Neural cell (in vitro differentiated cells): ENCODE measurements around the gene FBXO36. TPM values are rescaled to one million over a fixed set of nuclear protein-coding genes. Genes with fewer than 3 reads are reported as not detected.

Experiments
- H2AFZ ChIP-seq: fragments of 200-600, 300-800 bp; sonication (generic), shearing (Covaris generic); 2 replicates; pipeline ENCODE4 v1.6.0; 2014; ENCODE audit warnings: low read depth, mild to moderate bottlenecking, antibody characterized with exemption, low read length, moderate library complexity
- H3F3A ChIP-seq: fragments of 200-600 bp; shearing (Covaris generic); 2 replicates; pipeline ENCODE4 v1.6.1; 2016; ENCODE audit warnings: mild to moderate bottlenecking, moderate library complexity, mixed read lengths, antibody characterized with exemption, low read length; ENCODE audit not compliant: insufficient read depth, poor library complexity, severe bottlenecking
- H3K27ac ChIP-seq: fragments of 200-600, 300-800 bp; sonication (generic), shearing (Covaris generic); 2 replicates; pipeline ENCODE4 v1.5.1; 2014; ENCODE audit warnings: mild to moderate bottlenecking, low read length, moderate library complexity
- H3K27me3 ChIP-seq: fragments of 300-800, 200-600 bp; sonication (generic), shearing (Covaris generic); 2 replicates; pipeline ENCODE4 v1.6.0; 2014; ENCODE audit warnings: mild to moderate bottlenecking, low read depth, low read length, moderate library complexity; ENCODE audit not compliant: insufficient read depth
- H3K36me3 ChIP-seq: fragments of 300-800, 200-600 bp; sonication (generic), shearing (Covaris generic); 2 replicates; pipeline ENCODE4 v1.5.1; 2014; ENCODE audit warnings: mild to moderate bottlenecking, antibody characterized with exemption, low read length, moderate library complexity; ENCODE audit not compliant: insufficient read depth
- H3K4me2 ChIP-seq: fragments of 300-800, 200-600 bp; sonication (generic), shearing (Covaris generic); 2 replicates; pipeline ENCODE4 v1.6.0; 2014; ENCODE audit warnings: mild to moderate bottlenecking, low read length
- H3K4me3 ChIP-seq: fragments of 300-800, 200-600 bp; sonication (generic), shearing (Covaris generic); 2 replicates; pipeline ENCODE4 v1.5.1; 2014; ENCODE audit warnings: mild to moderate bottlenecking, low read length, moderate library complexity
- H3K79me2 ChIP-seq: fragments of 200-600 bp; shearing (Covaris generic); replicated peaks from 2 replicates; pipeline ENCODE4 v1.6.0; 2014; ENCODE audit warnings: mild to moderate bottlenecking, low read length, moderate library complexity; ENCODE audit not compliant: insufficient read depth
- H3K9ac ChIP-seq: fragments of 300-800, 200-600 bp; sonication (generic), shearing (Covaris generic); 2 replicates; pipeline ENCODE4 v1.6.1; 2016; ENCODE audit warnings: mild to moderate bottlenecking, low read length, mixed read lengths
- H3K9me2 ChIP-seq: fragments of 200-600 bp; shearing (Covaris generic); 2 replicates; pipeline ENCODE4 v1.6.1; 2016; ENCODE audit warnings: mild to moderate bottlenecking, low read length, mixed read lengths; ENCODE audit not compliant: insufficient read depth
- H3K9me3 ChIP-seq: fragments of 200-600, 300-800 bp; sonication (generic), shearing (Covaris generic); 2 replicates; pipeline ENCODE4 v1.6.1; 2016; ENCODE audit warnings: mild to moderate bottlenecking, mixed run types, low read length, moderate library complexity, mixed read lengths
- H4K20me1 ChIP-seq: fragments of 200-600 bp; shearing (Covaris generic); 2 replicates; pipeline ENCODE4 v1.6.1; 2016; ENCODE audit warnings: mild to moderate bottlenecking, mixed run types; ENCODE audit not compliant: insufficient read depth
- CTCF ChIP-seq: fragments of 450-650 bp; IDR thresholded peaks from 2 replicates; pipeline ENCODE4 v1.5.1; 2014; ENCODE audit warnings: antibody characterized with exemption, mild to moderate bottlenecking, moderate library complexity; ENCODE audit not compliant: poor library complexity, severe bottlenecking
- EP300 ChIP-seq: fragments of 450-650 bp; conservative IDR thresholded peaks from 2 replicates; pipeline ENCODE4 v1.6.1; 2014; ENCODE audit warnings: antibody characterized with exemption, mild to moderate bottlenecking, moderate library complexity; ENCODE audit not compliant: poor library complexity, severe bottlenecking
- EZH2 ChIP-seq: fragments of 200-600, 300-800 bp; shearing (Covaris generic), sonication (generic); IDR thresholded peaks from 2 replicates; pipeline ENCODE4 v1.6.1; 2014; ENCODE audit warnings: antibody characterized with exemption, low read length, borderline replicate concordance, mild to moderate bottlenecking; ENCODE audit not compliant: insufficient read depth, poor library complexity, severe bottlenecking
- MXI1 ChIP-seq: fragments of 450-650 bp; conservative IDR thresholded peaks from 2 replicates; pipeline ENCODE4 v1.6.1; 2014; ENCODE audit warnings: antibody characterized with exemption, mild to moderate bottlenecking; ENCODE audit not compliant: poor library complexity, severe bottlenecking
- POLR2AphosphoS5 ChIP-seq: IDR thresholded peaks from 2 replicates; pipeline ENCODE4 v1.6.1; 2012
- RAD21 ChIP-seq: fragments of 450-650 bp; conservative IDR thresholded peaks from 2 replicates; pipeline ENCODE4 v1.6.1; 2014; ENCODE audit warnings: antibody characterized with exemption, mild to moderate bottlenecking, moderate library complexity
- REST ChIP-seq: IDR thresholded peaks from 2 replicates; pipeline ENCODE4 v1.6.1; 2012; ENCODE audit warnings: borderline replicate concordance
- SMC3 ChIP-seq: fragments of 450-650 bp; conservative IDR thresholded peaks from 2 replicates; pipeline ENCODE4 v1.6.1; 2014; ENCODE audit warnings: antibody characterized with exemption, mild to moderate bottlenecking, moderate library complexity; ENCODE audit not compliant: poor library complexity
- TAF1 ChIP-seq: IDR thresholded peaks from 2 replicates; pipeline ENCODE4 v1.6.1; 2012; ENCODE audit warnings: low read depth
- polyA minus RNA-seq: library from RNA; depleted of rRNA, polyadenylated mRNA; stranded (reverse); fragments of >200 nt; gene quantifications from 2 replicates; pipeline ENCODE4 v1.2.3, GENCODE V29; 2014
- polyA plus RNA-seq: library from polyadenylated mRNA; depleted of rRNA; stranded (reverse); fragments of >200 nt; gene quantifications from 2 replicates; pipeline ENCODE4 v1.2.3, GENCODE V29; 2014

Gene FBXO36
- 5.4 and 6.3 TPM in 2 replicates for polyA plus RNA-seq
- 10.2 and 11.2 TPM in 2 replicates for polyA minus RNA-seq

DNA sequence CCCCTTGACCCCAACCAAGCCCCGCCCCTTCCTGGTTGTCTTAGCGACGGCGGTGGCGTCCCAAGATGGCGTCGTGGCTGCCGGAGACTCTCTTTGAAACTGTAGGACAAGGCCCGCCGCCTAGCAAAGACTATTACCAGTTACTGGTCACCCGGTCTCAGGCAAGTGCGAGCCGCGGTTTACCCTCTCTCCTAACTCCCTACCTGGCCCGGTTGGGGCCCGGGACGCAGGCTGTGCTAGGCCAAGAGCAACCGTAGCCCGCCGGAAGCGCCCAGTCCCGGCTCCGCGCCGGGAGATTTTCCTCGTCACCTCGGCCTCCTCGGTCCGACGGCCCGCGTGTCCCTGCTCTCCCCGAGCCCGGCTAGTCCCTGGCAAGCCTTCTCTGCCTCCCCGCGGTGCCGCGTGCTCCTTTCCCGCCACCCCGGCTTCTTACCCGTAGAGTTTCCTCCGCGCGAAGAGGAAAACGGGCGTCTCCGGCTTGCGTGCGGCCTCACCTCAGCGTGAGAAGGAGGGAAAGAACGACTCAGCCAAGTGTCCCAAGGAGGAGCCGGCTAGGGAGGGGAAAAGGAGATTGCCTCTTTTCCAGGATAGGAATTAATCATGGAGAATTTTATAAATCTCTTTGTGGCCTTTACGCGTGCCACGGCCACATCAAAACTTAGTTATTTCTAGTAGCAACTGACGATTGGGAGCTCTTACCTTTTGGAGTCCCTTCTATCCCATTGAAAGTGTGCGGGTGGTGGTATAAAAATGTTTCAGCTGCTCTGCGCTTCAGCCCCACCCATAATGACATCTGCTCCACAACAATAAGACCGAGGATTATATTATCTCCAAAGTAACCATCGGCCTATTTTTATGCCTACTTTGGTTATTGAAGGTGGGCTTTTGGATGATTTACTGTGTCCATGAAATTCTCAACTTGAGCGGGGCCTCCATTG, at the start of gene FBXO36:
Gene FBXO36 (plus strand): TSS at position 55 of the 938 bp plus-strand sequence. CDS start 11 bp downstream, at position 66.
- Histone ChIP-seq H3F3A (peaks cover 3% of the 10 kb centered on the region), H4K20me1 (no peaks in the 10 kb centered on the region), H3K9me3 (no peaks in the 10 kb centered on the region), H3K36me3 (no peaks in the 10 kb centered on the region), H3K79me2 (peaks cover 43% of the 10 kb centered on the region), H3K9me2 (no peaks in the 10 kb centered on the region), H3K27me3 (no peaks in the 10 kb centered on the region), H3K9ac (peak within 1 kb of the TSS; percentile 98), H3K4me3 (peak within 1 kb of the TSS; percentile 85), H3K27ac (peak within 1 kb of the TSS; percentile 99), H3K4me2 (peak within 1 kb of the TSS; percentile 79), H2AFZ (peak within 1 kb of the TSS; percentile 97)
- TF ChIP-seq EP300 (no peak), REST (no peak), POLR2AphosphoS5 (peak; percentile 7), TAF1 (peak; percentile 37), RAD21 (no peak), EZH2 (no peak), MXI1 (peak; percentile 93), SMC3 (peak; percentile 22)

GRCh38 chr2:229873123-229873581, 49.2 kb upstream of the FBXO36 start:
- no peaks in the 10 kb centered on the region for H3K36me3 ChIP-seq
- H3K4me2 ChIP-seq: no peak overlapping the region
- H3F3A ChIP-seq: no peaks in the 10 kb centered on the region
- no peak for TF ChIP-seq EP300
- no peak for TF ChIP-seq POLR2AphosphoS5
- no peak for TF ChIP-seq EZH2
- TF ChIP-seq MXI1: no peak
- TF ChIP-seq SMC3: no peak
- no peak for TF ChIP-seq RAD21
- TF ChIP-seq TAF1: no peak
- no peak for TF ChIP-seq REST
- TF ChIP-seq CTCF: no peak
- H3K9ac ChIP-seq: no peak overlapping the region
- H3K27me3 ChIP-seq: no peaks in the 10 kb centered on the region
- no peaks in the 10 kb centered on the region for H4K20me1 ChIP-seq
- H3K9me2 ChIP-seq: no peaks in the 10 kb centered on the region
- H3K79me2 ChIP-seq: peaks cover 12% of the 10 kb centered on the region
- no peak overlapping the region for H3K4me3 ChIP-seq
- no peak overlapping the region for H3K27ac ChIP-seq
- no peaks in the 10 kb centered on the region for H3K9me3 ChIP-seq
- no peak overlapping the region for H2AFZ ChIP-seq
